Mucosa of rectum (tissue), 2 donors: ENCODE results near the gene PADI2.
A peak's percentile ranks its signal among the peaks of the same experiment; 100 is the strongest.

Source experiments
- H3K27ac ChIP-seq, 2 donors: one replicate each; pipeline ENCODE4 v1.7.0; 2013; ENCODE audit warnings: inconsistent platforms in 2 of 2, low read depth in 2 of 2, low read length in 2 of 2
- H3K27me3 ChIP-seq, 2 donors: one replicate each; pipeline ENCODE4 v1.7.0; 2013; ENCODE audit warnings: low read length in 2 of 2; ENCODE audit not compliant: control insufficient read depth in 2 of 2, insufficient read depth in 2 of 2
- H3K36me3 ChIP-seq, 2 donors: one replicate each; pipeline ENCODE4 v1.7.0; 2013; ENCODE audit warnings: low read length in 2 of 2; ENCODE audit not compliant: control insufficient read depth in 2 of 2, insufficient read depth in 2 of 2
- H3K4me1 ChIP-seq, 2 donors: one replicate each; pipeline ENCODE4 v1.7.0; 2013; ENCODE audit warnings: low read length in 2 of 2, mild to moderate bottlenecking in 1 of 2; ENCODE audit not compliant: control insufficient read depth in 2 of 2, insufficient read depth in 2 of 2
- H3K4me3 ChIP-seq, 2 donors: one replicate each; pipeline ENCODE4 v1.7.0; 2013; ENCODE audit warnings: low read length in 2 of 2
- H3K9ac ChIP-seq, 2 donors: one replicate each; pipeline ENCODE4 v1.7.0; 2013; ENCODE audit warnings: low read length in 2 of 2, low read depth in 1 of 2, mild to moderate bottlenecking in 1 of 2
- H3K9me3 ChIP-seq, 2 donors: one replicate each; pipeline ENCODE4 v1.7.0; 2013; ENCODE audit warnings: low read length in 2 of 2; ENCODE audit not compliant: control insufficient read depth in 2 of 2
- donor health status: healthy.
- donor health status: Normal muscosa, but diverticular disease.

Gene PADI2

GRCh38 chr1:17117451-17118265 lies 1.6 kb downstream of the PADI2 start:
- Histone ChIP-seq H3K4me3 (peak overlapping the region; percentile 87 to 88), H3K27me3 (peaks cover 0 to 9% of the 10 kb centered on the region in 2 donors), H3K36me3 (peaks cover 0 to 2% of the 10 kb centered on the region in 2 donors), H3K27ac (peak overlapping the region; percentile 76 to 77), H3K9ac (peak overlapping the region; percentile 88 to 92), H3K9me3 (no peaks in the 10 kb centered on the region), H3K4me1 (peaks cover 50 to 76% of the 10 kb centered on the region in 2 donors)

- H3K27me3 ChIP-seq, result peaks cover 0 to 9% of the 10 kb centered on the region in 2 donors
- no peak overlapping the region for H3K27ac ChIP-seq
- H3K36me3 ChIP-seq, result peaks cover 0 to 2% of the 10 kb centered on the region in 2 donors
- peak overlapping the region in 1 of 2 donors; percentile 28 for H3K4me3 ChIP-seq
- peaks cover 52 to 74% of the 10 kb centered on the region in 2 donors for H3K4me1 ChIP-seq
- no peaks in the 10 kb centered on the region for H3K9me3 ChIP-seq
- no peak overlapping the region for H3K9ac ChIP-seq
Observed at GRCh38 chr1:17116643-17117042, 2.6 kb downstream of the PADI2 start.

DNA sequence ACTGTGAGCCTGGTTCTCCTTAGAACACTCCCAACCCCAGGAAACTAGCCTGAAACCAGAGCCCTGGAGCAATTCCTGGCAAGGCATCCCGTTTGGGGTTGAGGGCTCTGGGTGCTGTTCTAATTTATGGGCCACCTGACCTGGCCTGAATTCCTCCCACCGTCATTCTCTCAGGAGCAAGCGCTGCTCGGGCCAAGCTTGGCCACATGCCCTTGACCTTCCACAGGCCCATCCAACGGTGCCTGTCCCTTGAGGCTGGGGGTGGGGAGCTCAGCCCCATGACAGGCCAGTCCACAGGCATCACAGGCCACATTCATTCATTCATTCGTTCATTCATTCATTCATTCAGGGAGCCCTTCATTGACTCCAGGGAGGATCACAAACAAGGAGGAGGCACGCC lies 5.3 kb downstream of the PADI2 start:
- Histone ChIP-seq H3K4me1 (peaks cover 62 to 81% of the 10 kb centered on the region in 2 donors), H3K4me3 (no peak overlapping the region), H3K9ac (no peak overlapping the region), H3K27me3 (peaks cover 0 to 9% of the 10 kb centered on the region in 2 donors), H3K27ac (peak overlapping the region; percentile 46 to 48), H3K36me3 (peaks cover 0 to 2% of the 10 kb centered on the region in 2 donors), H3K9me3 (no peaks in the 10 kb centered on the region)

DNA sequence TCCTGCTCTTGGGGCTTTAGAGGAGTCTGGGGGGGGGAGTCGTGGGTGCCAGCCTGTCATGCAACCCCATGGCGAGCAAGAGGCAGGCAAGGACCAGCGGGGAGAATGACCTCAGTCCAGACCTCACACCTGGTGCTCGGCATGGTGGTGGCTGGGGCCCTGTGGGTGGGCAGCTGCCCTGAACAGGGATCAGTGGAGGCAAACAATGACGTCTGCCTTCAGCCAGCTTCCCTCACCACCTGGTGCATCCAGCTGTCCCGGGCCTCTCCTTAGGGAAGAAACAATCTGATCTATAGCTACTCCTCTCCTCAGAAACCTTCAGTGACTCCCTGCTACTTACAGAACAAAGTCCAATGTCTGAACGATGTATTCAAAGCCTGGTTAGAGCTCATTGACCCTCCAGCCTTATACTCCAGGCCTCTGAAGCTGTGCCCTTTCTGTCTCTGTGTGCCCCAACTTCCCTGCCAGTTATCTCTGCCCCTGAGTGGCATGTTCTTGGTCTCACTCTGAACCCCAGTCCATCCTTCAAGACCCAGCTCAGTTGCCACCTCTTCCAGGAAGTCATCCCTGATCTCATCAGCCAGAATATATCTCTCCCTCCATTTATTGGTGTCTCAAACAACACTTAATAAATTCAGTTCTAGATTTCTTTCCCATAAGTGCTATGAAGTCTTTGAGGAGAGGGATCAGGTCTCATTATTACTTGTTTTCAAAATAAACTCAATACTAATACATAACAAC lies 6.6 kb downstream of the PADI2 start:
- Histone ChIP-seq H3K9ac (peak overlapping the region in 1 of 2 donors; percentile 36), H3K27me3 (no peaks in the 10 kb centered on the region), H3K9me3 (no peaks in the 10 kb centered on the region), H3K27ac (peak overlapping the region; percentile 68 to 93), H3K4me3 (no peak overlapping the region), H3K36me3 (peaks cover 0 to 2% of the 10 kb centered on the region in 2 donors), H3K4me1 (peaks cover 62 to 86% of the 10 kb centered on the region in 2 donors)

GRCh38 chr1:17112076-17112475 lies 7.2 kb downstream of the PADI2 start:
- no peaks in the 10 kb centered on the region for H3K27me3 ChIP-seq
- peaks cover 0 to 2% of the 10 kb centered on the region in 2 donors for H3K36me3 ChIP-seq
- no peak overlapping the region for H3K4me3 ChIP-seq
- peaks cover 59 to 85% of the 10 kb centered on the region in 2 donors for H3K4me1 ChIP-seq
- H3K9me3 ChIP-seq, result no peaks in the 10 kb centered on the region
- peak overlapping the region; percentile 3 to 36 for H3K9ac ChIP-seq
- H3K27ac ChIP-seq, result peak overlapping the region; percentile 68 to 93

GRCh38 chr1:17110555-17110926 lies 8.7 kb downstream of the PADI2 start:
- Histone ChIP-seq H3K9me3 (no peaks in the 10 kb centered on the region), H3K4me1 (peaks cover 55 to 70% of the 10 kb centered on the region in 2 donors), H3K36me3 (peaks cover 2 to 5% of the 10 kb centered on the region in 2 donors), H3K27me3 (no peaks in the 10 kb centered on the region), H3K9ac (peak overlapping the region; percentile 18 to 67), H3K27ac (peak overlapping the region; percentile 91 to 93), H3K4me3 (peak overlapping the region in 1 of 2 donors; percentile 35)

GRCh38 chr1:17109892-17110554 lies 9.2 kb downstream of the PADI2 start:
- Histone ChIP-seq H3K4me3 (peak overlapping the region; percentile 28 to 35), H3K27ac (peak overlapping the region; percentile 91 to 93), H3K36me3 (peaks cover 2 to 3% of the 10 kb centered on the region in 2 donors), H3K9ac (peak overlapping the region; percentile 36 to 67), H3K4me1 (peaks cover 51 to 65% of the 10 kb centered on the region in 2 donors), H3K27me3 (no peaks in the 10 kb centered on the region), H3K9me3 (no peaks in the 10 kb centered on the region)

DNA sequence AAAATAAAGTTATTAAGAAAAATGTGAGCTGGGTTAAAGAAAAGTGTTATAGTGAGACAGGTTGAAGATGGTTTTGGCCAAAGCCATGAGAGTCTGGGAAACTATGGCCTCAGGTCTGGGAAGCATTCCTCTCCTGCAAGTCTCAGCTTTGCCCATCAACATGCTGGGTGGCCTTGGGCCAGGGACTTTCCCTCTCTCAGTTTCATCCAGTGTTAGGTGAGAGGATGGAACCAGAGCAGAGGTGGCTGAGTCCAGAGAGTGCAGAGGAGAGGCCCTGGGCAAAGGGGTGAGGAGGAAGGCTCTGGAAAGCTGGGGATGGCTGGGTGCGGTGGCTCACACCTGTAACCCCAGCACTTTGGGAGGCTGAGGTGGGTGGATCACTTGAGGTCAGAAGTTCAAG lies 10.5 kb downstream of the PADI2 start:
- Histone ChIP-seq H3K9me3 (no peaks in the 10 kb centered on the region), H3K36me3 (peaks cover 5 to 6% of the 10 kb centered on the region in 2 donors), H3K4me1 (peaks cover 46 to 53% of the 10 kb centered on the region in 2 donors), H3K27me3 (no peaks in the 10 kb centered on the region), H3K4me3 (peak overlapping the region; percentile 28 to 37), H3K9ac (peak overlapping the region in 1 of 2 donors; percentile 30), H3K27ac (peak overlapping the region; percentile 81 to 93)

- H3K4me3 ChIP-seq, result peak overlapping the region in 1 of 2 donors; percentile 22
- H3K27ac ChIP-seq, result peak overlapping the region; percentile 81 to 93
- H3K9me3 ChIP-seq, result no peaks in the 10 kb centered on the region
- peaks cover 42 to 49% of the 10 kb centered on the region in 2 donors for H3K4me1 ChIP-seq
- H3K36me3 ChIP-seq, result peaks cover 6 to 7% of the 10 kb centered on the region in 2 donors
- H3K27me3 ChIP-seq, result no peaks in the 10 kb centered on the region
- no peak overlapping the region for H3K9ac ChIP-seq
Observed at GRCh38 chr1:17108360-17108759, 10.9 kb downstream of the PADI2 start.
